Stimulated activated CD4-positive, alpha-beta T cell treated with anti-CD3 and anti-CD28 coated beads, Interleukin-12 subunit alpha, Interleukin-12 subunit beta, amount 100 ng/mL, for 4 hours (primary cell): Measurements from ENCODE around the gene FAF2.
"Not testable (repeated sequence)": the region's sequence is repeated elsewhere in the genome, so short reads cannot be mapped to it uniquely, and the experiment has no call there.

ENCODE experiments used
- DNase-seq: peaks from one replicate; pipeline ENCODE4 v3.0.0-alpha.2; 2020

Gene FAF2

DNA sequence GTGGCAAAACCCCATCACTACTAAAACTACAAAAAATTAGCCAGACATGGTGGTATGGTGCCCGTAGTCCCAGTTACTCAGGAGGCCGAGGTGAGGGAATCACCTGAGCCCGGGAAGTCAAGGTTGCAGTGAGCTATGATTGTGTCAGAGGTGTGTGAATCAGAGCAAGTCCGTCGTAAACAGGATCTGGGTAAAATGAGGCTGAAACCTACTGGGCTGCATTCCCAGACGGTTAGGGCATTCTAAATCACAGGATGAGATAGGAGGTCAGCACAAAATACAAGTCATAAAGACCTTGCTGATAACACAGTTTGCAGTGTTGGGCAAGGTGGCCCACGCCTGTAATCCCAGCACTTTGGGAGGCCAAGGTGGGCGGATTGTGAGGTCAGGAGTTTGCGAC lies 29.9 kb upstream of the FAF2 start:
- no peak for DNase-seq

DNA sequence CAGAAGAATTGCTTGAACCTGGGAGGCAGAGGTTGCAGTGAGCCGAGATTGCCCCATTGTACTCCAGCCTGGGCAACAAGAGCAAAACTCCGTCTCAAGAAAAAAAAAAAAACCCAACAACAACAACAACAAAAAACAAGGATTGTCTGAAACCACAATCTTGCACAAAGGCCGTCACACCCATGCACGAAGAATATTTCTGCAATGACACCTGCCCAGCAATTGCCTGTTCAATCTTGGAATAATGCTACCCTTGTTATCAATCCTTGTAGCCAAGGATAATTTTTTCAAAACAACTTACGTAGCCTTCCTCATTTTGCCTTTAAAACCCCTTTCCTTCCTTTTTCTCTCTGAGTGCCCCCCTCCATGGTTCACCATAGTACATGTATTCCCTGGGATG lies 28.1 kb upstream of the FAF2 start:
- DNase-seq = no peak

DNA sequence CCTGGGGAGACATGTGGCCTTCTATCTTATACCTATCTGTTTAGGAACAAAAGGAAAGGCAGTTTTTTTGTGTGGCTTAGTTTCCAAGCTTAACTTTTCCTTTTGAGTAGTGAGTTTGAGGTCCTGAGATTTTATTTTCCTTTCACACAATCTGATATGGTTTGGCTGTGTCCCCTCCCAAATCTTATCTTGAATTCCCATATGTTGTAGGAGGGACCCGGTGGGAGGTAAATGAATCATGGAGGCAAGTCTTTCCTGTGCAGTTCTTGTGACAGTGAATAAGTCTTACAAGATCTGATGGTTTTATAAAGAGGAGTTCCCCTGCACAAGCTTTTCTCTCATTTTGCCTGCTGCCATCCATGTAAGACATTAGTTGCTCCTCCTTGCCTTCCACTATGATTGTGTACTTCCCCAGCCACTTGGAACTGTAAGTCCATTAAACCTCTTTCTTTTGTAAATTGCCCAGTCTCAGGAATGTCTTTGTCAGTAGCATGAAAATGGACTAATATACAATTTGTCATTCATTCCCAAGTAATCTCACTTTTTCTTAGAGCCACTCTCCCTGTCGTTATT lies 27.1 kb upstream of the FAF2 start:
- no peak for DNase-seq

DNA sequence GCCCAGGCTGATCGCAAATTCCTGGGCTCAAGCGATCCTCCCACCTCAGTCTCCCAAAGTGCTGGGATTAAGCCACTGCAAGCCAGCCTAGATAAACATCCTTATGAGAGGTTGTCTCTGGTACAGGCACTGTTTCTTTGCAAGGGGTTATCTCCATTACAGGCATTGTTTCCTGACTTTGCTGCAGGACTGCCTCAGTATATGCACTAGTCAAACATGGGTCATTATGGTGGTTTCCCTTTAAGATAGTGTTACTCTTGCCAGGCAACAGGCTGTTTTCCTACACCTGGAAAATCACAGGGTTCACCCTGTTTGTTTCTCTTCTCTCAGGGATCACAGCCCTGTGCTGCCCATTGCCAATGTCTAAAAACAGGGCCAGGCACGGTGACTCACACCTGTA lies 24.0 kb upstream of the FAF2 start:
- DNase-seq = no peak

DNA sequence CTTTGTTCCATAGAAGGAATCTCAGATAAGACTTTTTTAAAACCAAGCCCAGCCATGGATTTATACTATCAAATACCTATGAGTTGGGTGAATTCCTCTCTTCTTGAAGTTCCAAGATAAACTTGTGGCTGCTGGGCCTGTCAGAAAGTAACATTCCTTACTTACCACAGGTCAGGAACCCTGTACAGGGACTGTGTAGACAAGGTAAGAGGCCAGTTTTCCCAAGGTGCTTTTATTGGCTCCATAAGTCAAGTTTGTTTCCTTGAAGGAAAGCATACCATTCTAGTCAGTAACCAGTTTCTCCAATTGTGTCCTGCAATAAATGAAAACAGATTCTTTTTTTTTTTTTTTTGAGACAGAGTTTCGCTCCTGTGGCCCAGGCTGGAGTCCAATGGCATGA lies 23.0 kb upstream of the FAF2 start:
- no peak for DNase-seq

DNA sequence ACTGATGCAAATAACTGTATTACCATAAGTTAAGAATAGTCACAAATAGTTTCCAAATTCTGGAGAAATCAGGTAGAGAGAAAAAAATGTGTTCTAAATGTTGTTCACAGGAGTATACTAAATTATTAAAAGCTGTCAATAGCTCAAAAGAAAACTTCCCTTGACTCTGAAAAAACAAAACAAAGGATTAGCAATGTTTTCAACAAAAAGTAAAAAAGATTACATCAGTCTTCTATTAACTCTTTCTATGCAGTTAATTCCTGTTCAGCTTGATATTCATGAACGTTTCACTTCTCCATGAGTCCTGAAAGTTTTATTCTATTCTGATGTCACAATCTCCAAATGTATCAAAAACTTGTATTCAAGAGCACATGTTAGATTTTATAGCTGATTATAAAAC lies 22.4 kb upstream of the FAF2 start:
- DNase-seq = no peak

DNA sequence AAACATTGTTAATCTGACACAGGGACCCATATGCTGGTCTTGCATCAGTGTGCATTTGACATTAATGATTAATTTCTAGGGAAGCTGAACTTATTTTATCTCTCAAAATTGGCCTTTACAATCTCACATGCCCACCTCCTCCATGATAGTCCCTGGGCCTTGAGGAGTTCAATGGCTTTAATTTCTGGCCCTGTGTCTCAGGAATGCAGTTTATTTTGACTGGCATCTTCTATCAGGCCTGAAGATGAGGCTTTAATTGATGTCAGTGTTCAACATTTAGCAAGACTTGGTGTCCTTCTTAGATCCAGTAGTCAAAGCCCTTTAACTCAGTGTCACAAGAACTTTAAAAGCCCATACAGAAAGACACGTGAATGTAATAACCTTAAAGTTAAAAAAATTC lies 21.3 kb upstream of the FAF2 start:
- no peak for DNase-seq

DNA sequence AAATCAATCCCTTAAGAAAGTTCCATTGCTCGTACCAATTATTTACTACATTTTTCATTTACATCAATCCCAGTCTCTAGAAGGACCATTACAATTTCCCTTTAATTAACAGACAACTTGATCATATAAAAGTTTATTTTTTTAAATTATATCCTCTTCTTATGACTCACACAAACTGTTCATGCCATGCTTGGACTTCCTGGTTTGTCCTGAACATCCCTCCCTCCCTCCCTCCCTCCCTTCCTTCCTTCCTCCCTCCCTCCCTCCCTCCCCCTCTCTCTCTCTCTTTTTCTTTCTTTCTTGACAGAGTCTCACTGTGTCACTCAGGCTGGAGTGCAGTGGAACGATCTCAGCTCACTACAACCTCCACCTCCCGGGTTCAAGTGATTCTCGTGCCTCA lies 20.2 kb upstream of the FAF2 start:
- no peak for DNase-seq

DNA sequence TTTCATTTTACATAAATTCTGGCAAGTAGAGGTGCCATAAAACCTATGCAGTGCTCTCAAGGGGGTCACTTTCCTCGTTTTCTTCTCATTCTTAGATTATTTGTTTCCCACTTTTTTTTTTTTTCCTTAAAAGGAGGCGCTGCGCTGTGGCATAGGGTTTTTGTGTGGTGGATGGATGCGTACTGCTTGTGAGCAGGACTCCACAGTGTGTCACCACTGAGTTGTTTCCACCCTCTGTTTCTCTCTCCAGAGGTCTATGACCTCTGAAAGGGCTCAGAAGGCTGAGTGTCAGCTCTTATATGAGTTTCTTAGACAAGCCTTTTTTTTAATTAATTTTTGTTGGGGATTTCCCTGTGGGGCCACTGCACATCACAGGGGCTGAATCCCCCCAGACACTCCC lies 18.2 kb upstream of the FAF2 start:
- no peak for DNase-seq

DNA sequence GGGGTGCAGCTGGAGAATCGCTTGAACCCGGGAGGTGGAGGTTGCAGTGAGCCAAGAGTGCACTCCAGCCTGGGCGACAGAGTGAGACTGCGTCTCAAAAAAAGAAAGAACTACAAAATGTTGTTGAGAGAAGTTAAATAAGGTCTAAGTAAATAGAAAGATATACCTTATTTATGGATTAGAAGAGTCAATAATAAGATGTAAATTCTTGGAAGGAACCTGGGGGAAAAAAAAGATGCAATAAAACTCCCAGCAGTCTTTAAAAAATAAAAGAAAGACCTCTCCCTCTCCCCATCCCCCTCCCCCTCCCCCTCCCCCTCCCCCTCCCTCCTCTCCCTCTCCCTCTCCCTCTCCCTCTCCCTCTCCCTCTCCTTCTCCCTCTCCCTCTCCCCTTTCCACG lies 15.5 kb upstream of the FAF2 start:
- no peak for DNase-seq

DNA sequence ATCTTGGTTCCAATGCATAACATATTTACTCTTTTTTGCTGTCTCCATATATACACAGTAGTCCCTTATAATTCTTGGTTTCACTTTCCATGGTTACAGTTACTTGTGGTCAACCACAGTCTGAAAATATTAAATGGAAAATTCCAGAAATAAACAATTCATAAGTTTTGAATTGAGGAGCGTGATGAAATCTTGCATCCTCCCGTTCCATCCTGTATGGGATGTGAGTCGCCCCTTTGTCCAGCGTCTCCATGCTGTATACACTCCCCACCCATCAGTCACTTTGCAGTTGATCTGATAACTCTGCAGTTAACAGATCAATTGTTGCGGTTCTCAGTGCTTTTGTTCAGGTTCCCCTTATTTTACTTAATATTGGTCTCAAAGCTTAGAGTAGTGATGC lies 11.5 kb upstream of the FAF2 start:
- no peak for DNase-seq

DNA sequence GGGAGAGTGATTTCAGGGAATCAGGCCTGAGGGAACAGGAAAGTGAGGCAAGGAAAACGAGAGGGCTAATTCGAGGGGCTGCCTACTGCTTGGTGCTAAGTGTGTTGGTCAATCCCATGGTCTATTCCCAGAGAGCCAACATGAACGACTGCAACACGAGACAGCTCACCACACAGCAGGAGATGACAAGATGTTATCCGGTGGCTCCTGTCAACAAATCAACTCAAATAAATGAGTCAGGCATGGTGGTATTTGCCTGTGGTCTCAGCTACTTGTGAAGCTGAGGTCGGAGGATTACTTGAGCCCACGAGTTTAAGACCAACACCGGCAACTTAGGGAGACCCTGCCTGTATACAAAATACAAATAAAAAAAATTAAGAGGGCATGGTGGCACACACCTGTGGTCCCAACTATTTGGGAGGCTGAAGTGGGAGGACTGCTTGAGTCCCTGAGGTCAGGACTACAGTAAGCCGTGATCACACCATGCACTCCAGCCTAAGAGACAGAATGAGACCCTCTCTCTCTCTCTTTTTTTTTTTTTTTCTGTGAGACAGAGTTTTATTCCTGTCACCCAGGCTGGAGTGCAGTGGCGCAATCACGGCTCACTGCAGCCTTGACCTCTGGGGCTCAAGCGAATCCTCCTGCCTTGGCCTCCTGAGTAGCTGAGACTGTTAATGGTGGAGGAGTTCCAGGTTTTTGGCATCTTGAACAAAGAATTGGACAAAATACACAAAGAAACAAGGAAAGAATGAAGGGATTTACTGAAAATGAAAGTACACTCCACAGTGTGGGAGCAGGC lies 9.0 kb upstream of the FAF2 start:
- DNase-seq = no peak

DNA sequence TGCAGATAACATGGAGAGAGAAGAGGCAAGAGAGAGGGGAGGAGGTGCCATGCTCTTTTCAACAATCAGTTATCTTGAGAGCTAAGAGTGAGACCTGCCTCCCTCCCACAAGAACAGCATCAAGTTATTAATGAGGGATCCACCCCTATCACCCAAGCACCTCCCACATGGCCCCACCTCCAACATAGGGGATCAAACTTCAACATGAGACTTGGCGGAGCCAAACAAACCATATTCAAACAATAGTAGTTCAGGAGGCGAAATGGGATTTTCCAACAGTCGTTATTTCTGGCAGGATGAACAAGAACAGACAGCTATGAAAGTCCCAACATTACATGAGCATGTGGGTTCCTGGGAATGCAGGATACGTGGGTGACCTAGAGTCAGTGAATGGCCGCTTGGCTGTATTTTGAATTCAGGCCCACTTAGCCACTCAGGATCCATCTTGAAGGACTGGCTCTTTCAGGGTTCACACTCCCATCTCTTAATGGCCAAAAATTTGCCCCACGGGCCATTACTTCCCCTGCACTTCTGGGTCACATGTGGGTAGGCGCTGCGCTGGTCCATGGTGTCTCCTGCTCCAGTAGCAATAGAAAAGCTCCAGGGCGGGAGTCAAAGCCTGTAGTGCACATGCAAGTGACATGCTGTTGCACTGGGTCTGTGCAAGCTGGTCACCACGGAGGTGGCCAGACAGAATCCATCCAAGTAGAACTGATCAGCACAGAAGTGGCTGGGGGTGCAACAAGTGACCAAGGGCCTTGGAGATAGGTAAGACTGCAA lies 7.1 kb upstream of the FAF2 start:
- no peak for DNase-seq

DNA sequence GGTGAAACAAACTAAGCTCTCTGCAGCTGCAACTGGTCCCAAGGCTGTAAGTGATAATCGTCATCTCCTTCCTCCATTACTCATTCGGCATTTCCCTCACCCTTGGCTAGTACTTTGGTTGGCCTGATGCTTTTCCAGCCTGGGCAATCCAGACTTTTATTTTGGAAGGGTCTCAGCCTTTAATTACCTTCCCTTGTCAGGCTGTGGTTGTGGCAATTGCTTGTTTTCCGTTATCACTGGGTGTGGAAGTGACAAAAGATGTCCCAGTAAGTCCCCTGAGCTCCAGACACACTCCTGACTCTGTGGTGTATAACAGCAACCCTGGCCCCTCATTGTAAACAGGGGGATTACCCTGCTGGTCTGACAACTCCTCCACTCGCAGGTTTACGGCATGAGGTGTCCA lies 6.3 kb upstream of the FAF2 start:
- no peak for DNase-seq

DNA sequence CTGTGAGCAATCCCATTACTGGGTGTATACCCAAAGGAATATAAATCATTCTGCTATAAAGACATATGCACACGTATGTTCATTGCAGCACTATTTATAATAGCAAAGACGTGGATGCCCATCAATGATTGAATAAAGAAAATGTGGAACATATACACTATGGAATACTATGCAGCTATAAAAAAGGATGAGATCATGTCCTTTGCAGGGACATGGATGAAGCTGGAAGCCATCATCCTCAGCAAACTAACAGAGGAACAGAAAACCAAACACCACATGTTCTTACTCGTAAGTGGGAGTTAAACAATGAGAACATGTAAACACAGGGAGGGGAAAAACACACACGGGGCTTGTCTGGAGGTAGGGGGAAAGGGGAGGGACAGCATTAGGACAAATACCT lies 5.3 kb upstream of the FAF2 start:
- not testable (repeated sequence) for DNase-seq

DNA sequence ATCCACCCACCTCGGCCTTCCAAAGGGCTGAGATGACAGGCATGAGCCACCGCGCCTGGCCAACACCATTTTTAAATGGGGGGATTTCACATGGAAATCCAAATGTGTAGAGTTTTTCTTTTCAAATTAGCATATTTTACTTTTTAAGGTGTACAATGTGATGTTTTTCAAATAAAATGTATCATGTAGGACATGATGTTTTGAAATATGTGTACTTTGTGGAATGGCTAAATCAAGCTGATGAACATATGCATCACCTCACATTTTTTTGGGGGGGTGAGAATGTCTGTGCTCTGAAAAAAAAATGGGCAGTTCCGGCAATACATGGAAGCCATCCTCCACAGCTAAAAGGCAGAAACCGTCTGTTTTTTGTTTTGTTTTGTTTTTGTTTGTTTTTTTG lies 3.4 kb upstream of the FAF2 start:
- DNase-seq = no peak

DNA sequence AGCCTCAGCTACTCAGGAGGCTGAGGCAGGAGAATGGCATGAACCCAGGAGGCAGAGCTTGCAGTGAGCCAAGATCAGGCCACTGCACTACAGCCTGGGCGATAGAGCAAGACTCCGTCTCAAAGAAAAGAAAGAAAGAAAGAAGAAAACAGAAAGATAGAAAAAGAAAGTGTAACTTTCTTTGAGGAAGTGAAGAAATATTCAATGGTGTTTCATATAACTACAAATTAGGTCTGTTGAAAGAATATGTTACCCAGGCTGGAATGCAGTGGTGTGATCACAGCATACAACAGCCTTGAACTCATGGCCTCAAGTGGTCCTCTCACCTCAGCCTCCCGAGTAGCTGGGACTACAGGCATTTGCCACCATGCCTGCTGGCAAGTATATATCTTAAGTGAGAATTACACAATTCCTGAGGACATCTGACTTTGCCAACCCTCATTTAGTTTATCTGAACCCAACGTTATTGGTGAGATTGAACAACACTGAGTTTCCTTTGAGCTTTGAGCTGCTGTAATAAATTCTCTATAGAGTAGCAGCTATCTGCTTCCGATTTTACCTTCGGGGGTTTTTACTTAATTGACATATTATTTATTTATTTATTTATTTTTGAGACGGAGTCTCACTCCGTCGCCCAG lies 2.0 kb upstream of the FAF2 start:
- DNase-seq = no peak

DNA sequence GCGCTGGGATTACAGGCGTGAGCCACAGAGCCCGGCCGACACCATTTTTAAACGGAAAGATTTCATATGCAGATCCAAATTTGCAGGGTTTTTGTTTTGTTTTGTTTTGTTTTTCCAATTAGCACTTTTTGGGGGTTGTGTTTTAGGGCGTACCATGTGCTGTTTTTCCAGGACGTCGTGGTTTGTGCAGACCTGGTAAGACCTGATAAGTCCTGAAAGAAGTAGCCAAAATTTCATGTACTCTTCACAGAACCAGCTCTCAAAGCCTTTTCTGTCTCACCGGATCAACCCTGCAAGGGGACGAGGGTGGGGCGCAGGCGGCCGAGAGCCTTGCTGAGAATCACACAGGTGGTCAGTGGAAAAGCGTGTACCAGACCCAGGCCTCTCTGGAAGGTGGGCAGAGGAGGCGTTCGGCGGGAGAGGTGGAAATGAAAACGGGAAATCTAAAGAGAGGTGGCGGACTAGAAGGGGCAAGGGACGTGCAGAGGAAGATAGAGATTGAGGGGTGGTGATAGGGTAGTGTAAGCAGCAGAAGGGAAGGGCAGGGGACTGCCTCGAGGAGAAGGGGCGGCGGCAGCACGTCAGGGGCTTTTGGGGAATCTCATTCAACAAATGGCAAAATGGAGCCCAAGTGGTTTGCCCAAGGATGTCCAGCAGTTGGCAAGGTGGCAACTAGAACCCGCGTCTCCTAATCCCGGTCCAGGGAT lies 1.1 kb upstream of the FAF2 start:
- DNase-seq = no peak

DNA sequence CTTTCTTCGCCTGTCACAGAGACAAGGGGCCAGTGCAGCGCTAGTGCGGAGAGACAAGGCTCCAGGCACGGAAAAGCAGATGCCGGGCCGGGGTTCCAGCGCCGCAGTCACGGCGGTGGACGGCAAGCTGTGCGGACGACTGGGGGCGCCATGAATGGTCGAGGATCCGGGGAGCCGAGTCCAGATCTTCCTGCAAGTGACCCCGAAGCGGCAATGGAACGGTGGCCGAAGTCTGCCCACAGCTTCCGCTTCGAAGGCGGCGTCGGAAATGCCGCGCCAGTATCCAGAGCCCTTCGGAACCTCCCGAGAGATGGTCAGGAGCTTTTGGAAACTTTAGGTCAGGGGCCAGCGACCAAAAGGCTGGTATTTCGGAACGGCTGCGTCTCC lies 601 bp upstream of the FAF2 start:
- DNase-seq = peak; percentile 31

DNA sequence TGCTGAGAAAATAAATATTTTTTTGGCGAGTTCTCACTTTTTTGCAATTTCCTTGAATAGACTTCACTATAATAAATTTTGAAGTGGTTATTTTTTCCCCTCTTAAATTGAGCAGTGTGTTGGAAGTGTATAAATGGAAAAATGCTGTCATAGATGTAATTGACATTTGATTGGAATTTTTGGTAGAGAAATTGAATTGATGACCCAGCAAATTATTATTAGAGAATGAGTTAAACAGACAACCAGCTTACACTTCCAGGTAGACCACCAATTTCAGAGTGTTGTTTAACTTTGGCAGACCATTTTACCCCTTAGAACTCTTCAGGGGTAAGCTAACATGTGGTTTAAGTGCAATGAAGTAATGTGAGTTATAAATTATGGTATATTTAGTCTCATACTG lies 1.9 kb downstream of the FAF2 start:
- DNase-seq = no peak

DNA sequence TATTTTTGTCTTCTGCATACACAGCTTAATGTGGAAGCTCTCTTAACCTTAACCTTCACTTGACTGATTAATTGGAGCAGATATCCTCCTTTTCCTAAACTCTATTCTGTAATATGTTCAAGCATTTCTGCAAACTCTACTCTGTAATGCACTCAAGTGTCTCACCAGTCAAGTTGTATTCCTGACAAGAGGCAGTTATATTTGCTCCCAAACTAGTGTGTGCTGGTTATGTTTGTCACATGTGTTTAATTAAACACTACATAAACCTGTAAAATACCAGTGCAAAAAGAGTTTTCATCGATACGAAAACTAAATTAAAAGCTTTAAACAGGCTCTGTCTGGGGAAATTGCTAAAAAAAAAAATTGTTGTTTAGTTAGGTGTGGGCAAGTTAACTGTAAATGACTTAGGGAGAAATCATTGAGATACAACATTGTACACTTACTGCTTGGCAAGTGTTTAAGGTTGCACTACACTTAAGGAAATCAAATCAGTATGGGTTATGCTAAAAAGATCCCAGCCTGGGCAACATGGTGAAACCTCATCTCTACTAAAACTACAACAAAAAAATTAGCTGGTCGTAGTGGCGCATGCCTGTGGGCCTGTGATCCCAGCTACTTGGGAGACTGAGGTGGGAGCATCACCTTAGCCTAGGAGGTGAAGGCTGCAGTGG lies 6.7 kb downstream of the FAF2 start:
- no peak for DNase-seq

DNA sequence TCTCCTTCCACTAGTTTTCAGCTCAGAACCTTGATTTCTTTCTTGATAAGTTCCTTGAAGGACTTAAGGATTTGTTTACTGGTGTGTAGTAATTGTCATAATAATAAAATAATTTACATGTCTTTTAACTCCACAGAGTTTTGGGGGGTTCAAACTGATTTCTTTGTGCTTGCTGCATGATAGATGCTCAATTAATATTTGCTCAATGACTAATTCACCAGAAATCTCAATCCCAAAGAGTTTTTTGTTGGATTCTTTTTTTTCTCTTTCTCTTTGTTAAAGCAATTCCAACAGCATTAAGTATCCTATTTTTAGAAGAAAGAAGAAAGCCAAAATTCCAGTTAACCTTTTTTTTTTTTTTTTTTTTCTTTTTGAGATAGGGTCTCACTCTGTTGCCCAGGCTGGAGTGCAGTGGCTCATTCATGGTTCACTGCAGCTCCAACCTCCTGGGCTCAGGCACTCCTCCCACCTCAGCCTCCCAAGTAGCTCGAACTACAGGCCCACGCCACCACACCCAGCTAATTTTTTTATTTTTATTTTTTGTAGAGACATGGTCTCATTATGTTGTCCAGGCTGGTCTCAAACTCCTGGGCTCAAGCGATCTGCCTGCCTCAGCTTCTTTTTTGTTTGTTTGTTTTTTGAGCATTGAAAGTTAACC lies 10.8 kb downstream of the FAF2 start:
- DNase-seq = no peak
